Ammon's horn (tissue), 1 donor: ENCODE measurements around the gene RAB40B.
"Not testable (repeated sequence)": the region's sequence is repeated elsewhere in the genome, so short reads cannot be mapped to it uniquely, and the experiment has no call there.

Experiments used
- DNase-seq: peaks from one replicate; pipeline ENCODE4 v3.0.0-alpha.2; 2016; ENCODE audit warnings: low spot score

RAB40B gene

GRCh38 chr17:82667668-82668000, 30.9 kb downstream of the RAB40B start:
- DNase-seq, result no peak

- no peak for DNase-seq
These were observed 31.4 kb downstream of the RAB40B start for GRCh38 chr17:82666931-82667667.

DNA sequence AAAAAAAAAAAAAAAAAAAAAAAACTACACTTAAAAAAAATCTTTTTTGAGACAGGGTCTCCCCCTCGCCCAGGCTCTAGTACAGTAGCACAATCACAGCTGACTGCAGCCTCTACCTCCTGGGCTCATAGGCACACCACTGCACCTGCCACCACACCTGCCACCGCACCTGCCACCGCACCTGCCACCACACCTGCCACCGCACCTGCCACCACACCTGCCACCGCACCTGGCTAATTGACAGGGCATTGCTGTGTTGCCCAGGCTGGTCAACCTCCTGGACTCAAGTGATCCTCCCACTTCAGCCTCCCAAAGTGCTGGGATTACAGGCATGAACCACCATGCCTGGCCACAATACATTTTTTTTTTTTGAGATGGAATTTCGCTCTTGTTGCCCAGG, 32.6 kb downstream of the RAB40B start:
- no peak for DNase-seq

DNA sequence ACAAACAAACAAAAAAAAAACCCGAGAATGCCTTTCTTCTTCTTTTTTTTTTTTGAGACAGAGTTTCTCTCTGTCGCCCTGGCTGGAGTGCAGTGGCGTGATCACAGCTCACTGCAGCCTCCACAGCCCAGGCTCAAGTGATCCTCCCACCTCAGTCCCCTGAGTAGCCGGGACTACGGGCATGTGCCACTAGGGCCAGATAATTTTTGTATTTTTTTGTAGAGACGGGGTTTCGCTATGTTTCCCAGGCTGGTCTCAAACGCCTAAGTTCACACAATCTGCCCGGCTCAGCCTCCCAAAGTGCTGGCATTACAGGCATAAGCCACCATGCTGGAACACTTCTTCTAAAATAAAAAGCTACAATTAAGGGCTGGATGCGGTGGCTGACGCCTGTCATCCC, 33.3 kb downstream of the RAB40B start:
- no peak for DNase-seq

GRCh38 chr17:82664701-82665182, 33.8 kb downstream of the RAB40B start:
- DNase-seq, result peak; percentile 70

GRCh38 chr17:82664276-82664575, 34.3 kb downstream of the RAB40B start:
- DNase-seq, result no peak

GRCh38 chr17:82663381-82664275, 34.9 kb downstream of the RAB40B start:
- no peak for DNase-seq

DNA sequence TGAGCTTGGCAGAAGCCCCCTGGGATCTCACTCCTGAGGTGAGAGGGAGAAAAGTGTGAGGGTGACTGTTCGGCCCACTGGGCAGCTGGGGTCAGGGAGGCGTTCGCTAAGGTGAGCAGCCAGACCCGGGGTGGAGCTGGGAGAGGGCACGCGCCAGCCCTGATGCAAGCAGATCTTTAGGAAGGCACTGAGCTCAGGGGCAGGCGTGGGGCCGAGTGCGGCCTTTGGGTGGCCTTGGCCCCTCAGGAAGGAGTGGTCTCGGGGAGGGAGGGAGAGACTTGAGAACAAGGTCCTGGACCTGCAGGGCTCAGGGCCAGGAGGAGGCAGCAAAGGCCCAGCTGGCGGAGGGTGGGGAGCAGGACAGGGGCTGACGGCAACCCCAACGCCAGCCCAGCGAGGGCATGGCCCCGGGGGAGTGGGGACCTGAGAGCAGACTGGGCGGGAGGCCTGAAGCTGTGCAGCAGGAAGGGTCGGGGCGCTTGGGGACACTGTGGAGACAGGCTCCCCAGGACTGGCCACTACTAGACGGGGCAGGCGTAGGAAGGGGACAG, 35.7 kb downstream of the RAB40B start:
- no peak for DNase-seq

GRCh38 chr17:82661717-82662683, 36.5 kb downstream of the RAB40B start:
- no peak for DNase-seq

DNA sequence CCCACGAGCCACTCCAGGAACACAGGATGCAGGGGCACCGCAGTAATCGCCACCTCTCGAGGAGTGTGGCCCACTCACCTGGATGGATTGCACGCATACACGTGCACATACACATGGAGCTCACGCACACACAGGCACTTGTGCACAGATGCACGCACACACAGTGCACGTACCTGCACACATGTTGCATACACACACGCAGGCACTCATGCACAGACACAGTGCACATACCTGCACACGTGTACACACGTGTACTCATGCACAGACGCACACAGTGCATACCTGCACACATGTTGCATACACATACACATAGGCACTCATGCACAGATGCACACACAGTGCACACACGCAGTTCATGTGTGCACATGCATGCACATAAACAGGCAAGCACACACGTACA, 38.6 kb downstream of the RAB40B start:
- DNase-seq, result no peak

- DNase-seq, result no peak
These were observed 39.6 kb downstream of the RAB40B start for GRCh38 chr17:82658796-82659452.

- DNase-seq, result no peak
These were observed 40.2 kb downstream of the RAB40B start for GRCh38 chr17:82658331-82658730.

DNA sequence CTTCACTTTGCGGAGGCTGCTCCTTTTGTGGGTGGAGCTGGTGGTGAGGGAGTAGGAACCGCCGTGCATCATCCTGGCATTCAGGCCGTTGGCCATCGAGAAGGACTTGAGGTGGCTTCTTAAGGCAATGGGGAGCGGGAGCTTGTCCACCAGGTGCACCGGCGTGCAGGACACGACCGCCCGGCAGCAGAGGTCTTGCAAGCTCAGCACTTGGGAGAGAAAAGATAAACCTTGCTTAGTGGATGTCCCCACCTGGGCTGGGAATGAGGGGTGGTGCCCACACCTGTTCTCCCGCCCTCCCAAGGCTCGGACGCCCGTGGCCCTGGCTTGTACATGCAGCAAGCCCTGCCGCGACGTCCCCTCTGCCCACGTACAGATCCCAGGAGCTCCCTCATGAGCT, 40.6 kb downstream of the RAB40B start:
- no peak for DNase-seq

DNA sequence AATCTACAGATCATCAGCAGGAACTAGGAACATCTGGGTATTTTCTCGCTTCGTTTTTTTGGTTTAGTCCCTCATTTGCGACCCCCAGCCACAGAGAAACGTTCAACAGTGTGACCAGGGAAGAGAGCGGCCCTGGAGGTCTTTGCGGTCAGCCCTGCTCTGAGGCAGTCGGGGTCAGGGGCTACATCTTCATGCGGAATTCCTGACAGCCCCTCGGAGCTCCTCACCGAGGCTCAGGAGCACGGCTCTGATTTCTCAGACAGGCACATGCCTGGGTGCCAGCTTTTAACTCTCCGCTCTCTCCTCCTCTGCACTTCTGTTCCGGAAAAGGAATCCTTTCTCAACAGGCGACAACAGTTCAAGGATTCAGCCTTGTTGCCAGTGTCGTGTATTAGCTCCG, 42.2 kb downstream of the RAB40B start:
- no peak for DNase-seq

DNA sequence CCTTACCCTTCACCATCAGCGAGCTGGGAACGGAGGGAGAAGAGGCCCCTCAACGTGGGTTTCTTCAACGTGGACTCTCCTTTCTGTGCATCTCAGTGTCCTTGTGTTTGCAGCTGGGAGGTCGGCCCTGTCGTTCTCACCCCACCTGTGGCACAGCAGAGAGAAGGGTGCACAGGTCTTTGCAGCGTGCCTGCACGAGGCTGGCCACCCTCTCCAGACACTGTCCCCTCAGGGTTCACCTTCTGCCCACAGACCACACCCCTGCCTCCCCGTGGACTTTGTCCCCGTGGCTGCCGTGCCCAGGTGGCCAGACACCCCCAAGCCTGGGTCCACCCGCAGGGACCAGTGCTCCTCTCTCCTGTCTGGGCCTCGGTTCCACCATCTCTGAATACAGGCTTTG, 43.0 kb downstream of the RAB40B start:
- DNase-seq, result no peak

DNA sequence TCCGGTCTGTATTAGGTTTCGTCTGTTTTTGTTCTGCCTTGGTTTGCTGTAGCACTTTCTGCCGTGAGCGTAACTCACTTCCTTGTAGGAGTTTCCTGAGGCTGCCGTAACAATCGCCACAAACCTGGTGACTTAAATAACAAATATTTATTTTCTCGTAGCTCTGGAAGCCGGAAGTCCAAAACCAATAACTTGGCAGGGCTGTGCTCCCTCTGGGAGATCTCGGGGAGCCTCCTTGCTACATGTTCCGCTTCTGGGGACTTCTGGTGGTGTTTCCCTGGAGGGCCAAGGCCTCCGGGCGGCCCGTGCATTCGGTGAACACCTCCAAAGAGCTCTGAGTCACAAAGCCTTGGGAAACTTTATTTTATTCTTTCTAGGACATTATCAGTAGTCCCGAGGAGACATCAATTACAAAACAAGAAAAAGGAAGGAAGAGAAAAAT, 43.4 kb downstream of the RAB40B start:
- DNase-seq, result no peak

GRCh38 chr17:82654611-82655010, 43.9 kb downstream of the RAB40B start:
- DNase-seq, result not testable (repeated sequence)

- DNase-seq, result no peak
These were observed 44.6 kb downstream of the RAB40B start for GRCh38 chr17:82653651-82654528.

GRCh38 chr17:82650723-82651122, 47.8 kb downstream of the RAB40B start:
- DNase-seq, result no peak

GRCh38 chr17:82649501-82650261, 48.8 kb downstream of the RAB40B start:
- DNase-seq, result no peak
